Measurements from ENCODE around the gene GAP43. TPM values are rescaled to one million over a fixed set of nuclear protein-coding genes. Genes with fewer than 3 reads are reported as not detected.

GAP43 gene
- total RNA-seq, 1 donor from 2014 or later: not detected

DNA sequence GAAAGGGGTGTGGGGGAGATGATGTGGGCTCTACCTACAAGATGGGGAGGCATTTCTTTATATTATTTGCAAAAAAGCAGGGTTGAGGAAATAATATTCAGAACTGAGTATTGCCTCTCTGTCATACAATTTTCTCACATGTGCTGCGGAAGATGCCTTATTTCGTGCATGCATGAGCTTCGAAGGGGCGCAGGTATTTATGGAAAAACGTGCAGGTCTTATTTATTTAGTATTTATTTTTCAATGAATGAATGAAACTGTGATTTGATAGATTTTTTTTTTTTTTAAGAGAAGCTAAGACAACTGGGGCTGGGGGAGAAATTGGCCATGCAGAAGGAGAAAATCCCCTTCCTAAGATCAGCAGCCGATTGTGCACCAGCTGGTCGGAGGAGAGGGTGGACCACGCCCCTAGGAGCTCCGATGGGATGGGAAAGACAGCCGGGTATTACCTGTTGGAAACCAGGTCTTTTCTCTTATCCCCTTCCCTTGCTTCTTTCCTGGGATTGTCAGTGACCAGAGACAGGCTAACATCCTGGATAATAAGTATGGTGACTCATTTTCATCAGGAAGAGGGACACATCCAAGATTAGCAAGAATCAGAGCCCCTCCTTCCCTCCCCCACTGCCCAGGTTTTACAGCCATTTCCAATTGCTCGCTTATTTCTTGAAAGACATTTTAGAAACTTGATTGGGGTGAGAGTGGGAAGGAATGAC lies 875 bp downstream of the GAP43 start:
- TF ChIP-seq CTCF (IDR thresholded peaks at IDR 0.05; ENCODE audit: insufficient read depth, low read length, severe bottlenecking): no peak
- H3K4me3 ChIP-seq (ENCODE audit: low read depth, low read length): no peak overlapping the region

DNA sequence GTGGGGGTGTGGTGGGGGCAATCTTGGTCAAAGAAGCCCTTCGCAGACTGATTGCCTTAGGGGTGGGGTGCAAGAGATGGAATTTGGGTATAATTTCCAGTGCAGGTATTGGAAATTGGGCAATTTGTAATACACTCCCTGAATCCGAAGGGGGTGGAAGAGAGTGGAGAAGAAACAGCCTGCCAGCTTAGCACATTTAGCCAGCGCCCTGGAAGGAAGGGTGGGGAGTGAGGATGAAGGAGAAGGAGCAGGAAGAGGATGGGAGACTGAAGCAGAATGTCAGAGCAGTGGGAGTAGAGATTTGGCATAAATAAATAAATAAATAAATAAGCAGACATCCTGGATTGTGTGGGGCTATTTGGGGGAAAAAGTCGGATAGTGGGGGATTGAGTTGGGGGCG lies 1.6 kb downstream of the GAP43 start:
- DNase-seq (ENCODE audit: low read depth): no peak
- no peak for FAIRE-seq
- Histone ChIP-seq H3K36me3 (ENCODE audit: control insufficient read depth, insufficient read depth, low read length) (no peaks in the 10 kb centered on the region), H3K27me3 (ENCODE audit: control insufficient read depth, insufficient read depth, low read length) (peaks cover 8% of the 10 kb centered on the region), H3K4me3 (ENCODE audit: low read depth, low read length) (no peak overlapping the region)
- no peak for TF ChIP-seq CTCF (IDR thresholded peaks at IDR 0.05; ENCODE audit: insufficient read depth, low read length, severe bottlenecking)

More for the DNA sequence above, 875 bp downstream of the GAP43 start:
- H3K27me3 ChIP-seq (ENCODE audit: control insufficient read depth, insufficient read depth, low read length): peaks cover 8% of the 10 kb centered on the region
- DNase-seq (ENCODE audit: low read depth): no peak
- no peak for FAIRE-seq
- H3K36me3 ChIP-seq (ENCODE audit: control insufficient read depth, insufficient read depth, low read length): no peaks in the 10 kb centered on the region

DNA sequence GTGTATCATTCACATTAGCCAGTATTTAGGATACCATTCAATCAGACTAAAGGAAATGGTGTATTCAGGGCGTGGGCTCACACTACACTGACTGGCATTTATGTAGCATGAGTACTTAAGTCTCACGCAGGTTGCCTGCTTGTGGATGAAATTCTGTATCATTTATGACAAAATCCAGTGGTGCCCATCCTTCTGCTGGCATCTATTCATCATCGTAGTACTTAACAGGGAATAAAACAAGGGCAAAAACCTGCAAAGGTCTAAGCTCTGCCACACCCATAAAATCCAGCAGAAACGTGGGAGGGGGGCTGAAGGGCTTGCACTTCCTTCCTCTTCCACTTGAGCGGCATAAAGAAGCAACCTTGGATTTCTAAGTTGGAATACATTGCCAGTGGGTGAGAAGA lies 2.7 kb downstream of the GAP43 start:
- Histone ChIP-seq H3K36me3 (ENCODE audit: control insufficient read depth, insufficient read depth, low read length) (no peaks in the 10 kb centered on the region), H3K4me3 (ENCODE audit: low read depth, low read length) (no peak overlapping the region), H3K27me3 (ENCODE audit: control insufficient read depth, insufficient read depth, low read length) (peaks cover 10% of the 10 kb centered on the region)
- no peak for FAIRE-seq
- TF ChIP-seq CTCF (IDR thresholded peaks at IDR 0.05; ENCODE audit: insufficient read depth, low read length, severe bottlenecking): no peak
- DNase-seq (ENCODE audit: low read depth): no peak

DNA sequence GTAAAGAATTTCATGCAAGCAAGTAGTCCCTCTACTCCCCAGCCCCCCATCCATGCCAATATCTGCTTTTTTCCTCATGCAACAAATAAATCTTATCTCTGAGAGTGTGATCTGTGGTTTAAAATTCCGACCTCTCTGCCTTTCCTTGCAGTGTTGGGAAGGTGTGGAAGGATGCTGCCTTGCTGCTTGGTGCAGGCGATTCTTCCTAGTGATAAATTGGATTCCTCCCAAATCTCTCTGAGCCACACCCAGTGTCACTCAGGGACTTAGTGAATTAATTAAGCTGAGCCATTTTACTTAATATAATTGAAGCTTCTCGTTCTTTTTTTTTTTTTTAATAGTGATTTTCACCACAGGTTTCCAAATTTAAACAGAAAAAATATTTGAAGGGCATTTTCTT lies 3.4 kb downstream of the GAP43 start:
- TF ChIP-seq CTCF (IDR thresholded peaks at IDR 0.05; ENCODE audit: insufficient read depth, low read length, severe bottlenecking): no peak
- peaks cover 10% of the 10 kb centered on the region for H3K27me3 ChIP-seq (ENCODE audit: control insufficient read depth, insufficient read depth, low read length)
- DNase-seq (ENCODE audit: low read depth) (no peak), FAIRE-seq (no peak)
- H3K4me3 ChIP-seq (ENCODE audit: low read depth, low read length): no peak overlapping the region
- no peaks in the 10 kb centered on the region for H3K36me3 ChIP-seq (ENCODE audit: control insufficient read depth, insufficient read depth, low read length)

GRCh38 chr3:115627180-115628074 lies 4.1 kb downstream of the GAP43 start:
- H3K4me3 ChIP-seq (ENCODE audit: low read depth, low read length): no peak overlapping the region
- peaks cover 10% of the 10 kb centered on the region for H3K27me3 ChIP-seq (ENCODE audit: control insufficient read depth, insufficient read depth, low read length)
- no peak for DNase-seq (ENCODE audit: low read depth)
- H3K36me3 ChIP-seq (ENCODE audit: control insufficient read depth, insufficient read depth, low read length): no peaks in the 10 kb centered on the region
- no peak for FAIRE-seq
- no peak for TF ChIP-seq CTCF (IDR thresholded peaks at IDR 0.05; ENCODE audit: insufficient read depth, low read length, severe bottlenecking)

Measured in bronchial epithelial cell (primary cell).